Stimulated activated CD4-positive, alpha-beta T cell treated with anti-CD3 and anti-CD28 coated beads, Interleukin-15, amount 100 ng/mL, for 24 hours (primary cell): ENCODE results near the gene MAP2K3.

Experiments
- DNase-seq: peaks from one replicate; pipeline ENCODE4 v3.0.0-alpha.2; 2020

MAP2K3 gene

DNA sequence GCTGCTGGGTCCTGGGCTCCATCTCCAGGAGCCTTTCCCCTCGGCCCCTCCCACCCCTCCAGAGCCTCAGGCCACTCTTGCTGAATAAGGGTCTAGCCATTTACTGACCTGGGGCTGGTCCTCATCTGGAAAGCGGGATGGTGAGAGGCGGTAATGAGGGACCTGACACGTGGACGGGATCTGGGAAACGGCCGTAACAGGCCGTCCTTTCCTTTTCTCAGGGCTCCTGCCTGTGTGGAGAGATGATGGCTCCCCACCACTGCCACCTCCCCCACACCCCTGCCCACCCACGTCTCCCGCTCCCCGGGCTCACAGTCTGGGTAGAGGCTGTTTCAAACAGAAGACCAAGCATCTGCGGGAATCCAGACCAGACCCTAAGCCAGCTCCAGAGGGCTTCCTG, 71.1 kb downstream of the MAP2K3 start:
- no peak for DNase-seq

DNA sequence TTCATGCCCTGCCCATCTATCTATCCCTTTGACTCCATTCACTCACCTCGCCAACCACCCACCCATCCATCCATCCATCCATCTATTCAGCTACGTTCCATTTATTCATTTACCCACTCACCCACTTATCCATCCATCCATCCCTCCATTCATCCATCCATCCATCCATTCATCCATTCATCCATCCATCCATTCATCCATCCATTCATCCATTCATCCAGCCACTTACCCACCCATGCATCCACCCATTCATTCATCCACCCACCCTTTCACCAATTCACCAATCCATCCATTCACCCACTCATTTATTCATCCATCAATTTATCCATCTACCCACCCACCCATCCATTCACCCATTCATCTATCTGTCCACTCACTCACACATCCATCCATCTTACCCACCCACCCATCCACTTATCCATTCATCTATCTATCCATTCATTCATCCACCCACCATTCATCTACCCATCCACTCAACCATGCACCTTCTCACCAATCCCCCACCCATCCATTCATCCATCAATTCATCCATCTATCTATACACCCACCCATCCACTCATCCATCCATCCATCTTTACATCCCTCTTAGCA, 72.1 kb downstream of the MAP2K3 start:
- DNase-seq: no peak

DNA sequence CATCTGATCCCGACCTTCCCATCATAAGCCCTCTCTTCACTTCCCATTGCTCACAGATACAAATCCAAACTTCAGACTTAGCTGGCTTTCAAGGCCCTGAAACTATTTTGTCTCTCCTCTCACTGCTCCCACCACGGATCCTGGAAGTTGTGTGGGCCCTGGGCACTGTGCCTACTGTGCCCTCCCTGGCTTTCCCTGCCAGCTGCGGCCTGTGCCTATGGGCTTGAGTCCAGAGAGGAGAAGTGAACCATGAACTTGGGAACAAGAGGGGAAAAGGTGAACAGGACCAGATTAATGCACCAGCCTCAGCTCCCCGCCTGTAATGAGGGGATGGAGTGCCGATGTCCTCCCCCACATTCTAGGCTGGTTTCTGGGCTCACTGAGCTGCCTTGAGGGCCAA, 72.8 kb downstream of the MAP2K3 start:
- DNase-seq: no peak

DNA sequence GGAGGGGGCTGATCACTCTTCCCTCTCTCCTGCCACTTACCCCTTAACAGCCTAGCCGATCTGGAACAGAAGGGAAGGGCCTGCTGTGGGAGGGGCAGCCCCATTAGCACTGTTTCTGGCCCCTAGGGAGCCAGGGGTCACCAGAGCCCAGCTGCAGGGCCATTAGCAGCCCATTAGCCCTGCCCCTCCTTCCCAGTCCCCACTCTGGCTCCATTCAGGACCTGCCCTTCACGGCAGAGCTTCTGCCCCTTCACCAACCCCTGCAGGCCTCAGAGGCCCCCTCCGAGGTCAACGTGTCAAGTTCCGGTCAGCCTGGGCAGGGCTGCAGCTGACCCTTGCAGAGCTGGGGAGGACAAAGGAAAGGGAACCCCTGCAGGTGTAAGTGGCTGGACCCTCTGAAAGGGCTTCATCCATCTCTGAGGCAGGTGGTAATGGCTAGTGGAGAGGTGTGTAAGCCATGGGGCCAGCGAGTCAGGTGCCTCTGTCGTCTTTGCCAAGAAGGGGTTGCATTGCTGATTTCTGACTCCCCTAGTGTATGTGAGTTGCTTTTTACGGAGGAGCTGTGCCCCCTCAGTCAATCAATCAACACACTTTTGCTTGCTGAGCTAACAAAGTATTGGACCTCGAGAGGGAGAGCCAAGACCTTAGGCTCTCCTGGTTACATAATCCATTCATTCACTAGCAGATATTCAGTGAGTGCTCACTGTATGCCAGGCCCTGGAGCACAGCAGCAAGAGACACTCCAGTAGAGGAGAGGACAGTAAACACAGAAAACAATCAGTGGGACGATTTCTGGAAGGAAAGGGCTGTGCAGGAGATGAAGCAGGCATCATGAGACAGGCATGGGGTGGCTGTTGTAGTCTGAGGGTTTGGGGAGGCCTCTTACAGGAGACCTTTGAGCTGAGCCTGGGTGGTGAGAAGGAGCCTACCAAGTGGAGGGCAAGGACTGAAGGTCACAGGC, 73.5 kb downstream of the MAP2K3 start:
- no peak for DNase-seq

DNA sequence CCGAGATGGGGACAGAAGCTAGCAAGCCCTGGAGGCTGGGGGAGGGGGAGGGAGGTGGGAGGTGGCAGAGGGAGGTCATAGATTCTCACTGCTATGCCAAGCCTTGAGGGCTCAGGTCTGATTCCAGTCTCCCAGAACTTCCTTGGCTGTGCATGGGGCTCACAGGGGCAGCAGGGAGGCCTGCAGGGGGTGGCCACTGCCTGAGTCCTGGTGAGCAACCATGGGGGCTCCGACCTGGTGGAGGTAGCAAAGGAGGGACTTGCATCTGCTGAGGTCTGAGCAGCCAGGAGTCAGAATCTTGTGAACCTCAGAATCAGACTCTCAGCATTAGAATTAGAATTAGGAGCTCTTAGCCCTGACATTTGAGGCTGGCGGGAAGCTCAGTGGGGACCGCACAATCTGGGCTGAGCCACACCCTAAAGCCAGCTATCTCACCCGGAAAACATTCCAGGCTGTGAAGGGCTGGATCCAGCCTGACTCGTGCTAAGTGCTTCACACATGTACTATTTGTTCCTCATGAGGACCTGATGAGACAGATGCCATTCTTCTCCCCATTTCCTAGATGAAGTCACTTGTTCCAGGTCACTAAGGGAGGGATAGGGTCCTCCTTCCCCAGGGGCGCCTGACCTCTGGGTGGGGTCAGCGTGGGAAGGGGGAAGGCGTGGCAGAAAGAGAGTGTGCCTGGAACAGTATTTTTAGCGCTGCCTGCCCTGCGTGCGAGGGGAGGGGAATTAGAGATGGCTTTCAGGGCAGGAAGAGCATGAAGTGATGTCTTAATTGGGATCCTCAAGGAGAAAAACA, 74.4 kb downstream of the MAP2K3 start:
- DNase-seq: no peak

DNA sequence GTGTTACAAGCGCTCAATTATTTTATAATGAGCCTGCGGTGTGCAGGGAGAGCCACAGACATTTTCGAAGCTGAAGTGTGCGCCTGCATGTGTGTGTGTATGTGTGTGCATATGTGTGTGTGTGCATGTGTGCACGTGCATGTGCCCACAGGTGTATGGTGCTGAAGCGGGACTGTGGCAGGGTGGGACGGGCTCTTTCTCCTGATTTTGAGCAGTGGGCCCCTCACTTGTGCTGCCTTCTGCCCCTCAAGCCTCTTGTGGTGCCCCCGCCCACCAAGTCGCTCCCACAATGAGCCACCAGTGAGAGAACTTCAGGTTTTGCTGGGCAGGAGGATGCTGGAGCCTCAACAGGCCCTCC, 75.0 kb downstream of the MAP2K3 start:
- DNase-seq: no peak

DNA sequence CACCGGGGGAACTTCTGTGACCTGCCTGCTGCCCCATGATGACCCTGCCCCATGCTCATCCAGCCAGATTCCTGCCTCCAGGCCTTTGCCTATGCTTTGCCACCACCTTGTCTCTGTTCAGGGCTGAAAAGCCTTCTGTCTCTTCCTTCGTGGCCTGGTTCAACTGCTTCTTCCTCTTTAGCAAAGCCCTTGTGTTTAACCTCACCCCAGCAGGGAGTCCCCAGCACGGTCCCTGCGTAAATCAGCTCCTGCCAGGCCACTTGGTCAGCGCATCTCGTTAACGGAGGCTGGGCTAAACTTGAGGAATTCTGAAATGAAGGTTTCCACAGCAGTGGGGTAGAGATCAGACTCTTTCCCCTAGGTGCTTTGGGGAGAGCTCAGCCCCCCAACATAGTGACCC, 75.5 kb downstream of the MAP2K3 start:
- DNase-seq: no peak

DNA sequence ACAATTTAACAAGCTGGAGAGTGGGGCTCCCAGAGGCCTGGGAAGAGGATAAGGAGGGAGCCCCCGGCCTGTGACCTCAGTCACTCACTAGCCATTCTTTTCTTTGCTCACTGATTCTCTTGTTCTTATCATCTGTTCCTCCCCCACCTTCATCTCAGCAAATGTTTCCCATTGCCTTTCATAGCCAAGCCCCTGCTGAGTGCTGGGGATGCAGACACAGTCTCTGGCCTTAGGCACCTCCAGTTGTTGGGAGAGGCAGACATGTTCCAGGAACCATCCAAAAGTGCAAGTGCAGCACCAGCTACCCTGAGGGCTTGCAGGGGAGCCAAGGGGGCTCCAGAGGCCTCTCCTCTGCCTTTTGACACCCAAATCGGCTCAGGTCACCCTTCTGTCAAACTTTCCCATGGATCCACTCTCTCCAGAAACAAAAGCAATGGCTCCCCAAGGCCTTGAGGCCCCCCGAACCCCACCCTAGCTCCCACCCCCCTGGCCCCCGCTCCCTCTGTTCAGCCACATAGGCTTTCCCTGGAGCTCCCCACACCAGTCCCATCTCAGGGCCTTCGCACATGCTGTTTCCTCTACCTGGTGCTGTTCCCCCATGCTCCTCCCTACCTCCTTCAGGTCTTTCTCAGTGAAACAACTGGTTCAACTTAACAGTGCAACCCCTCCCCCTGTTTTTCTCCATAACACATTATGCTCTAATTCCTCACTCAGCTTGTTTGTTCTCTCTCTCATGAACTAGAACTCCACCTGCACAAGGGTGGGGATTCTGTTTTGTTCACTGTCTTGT, 76.7 kb downstream of the MAP2K3 start:
- no peak for DNase-seq

DNA sequence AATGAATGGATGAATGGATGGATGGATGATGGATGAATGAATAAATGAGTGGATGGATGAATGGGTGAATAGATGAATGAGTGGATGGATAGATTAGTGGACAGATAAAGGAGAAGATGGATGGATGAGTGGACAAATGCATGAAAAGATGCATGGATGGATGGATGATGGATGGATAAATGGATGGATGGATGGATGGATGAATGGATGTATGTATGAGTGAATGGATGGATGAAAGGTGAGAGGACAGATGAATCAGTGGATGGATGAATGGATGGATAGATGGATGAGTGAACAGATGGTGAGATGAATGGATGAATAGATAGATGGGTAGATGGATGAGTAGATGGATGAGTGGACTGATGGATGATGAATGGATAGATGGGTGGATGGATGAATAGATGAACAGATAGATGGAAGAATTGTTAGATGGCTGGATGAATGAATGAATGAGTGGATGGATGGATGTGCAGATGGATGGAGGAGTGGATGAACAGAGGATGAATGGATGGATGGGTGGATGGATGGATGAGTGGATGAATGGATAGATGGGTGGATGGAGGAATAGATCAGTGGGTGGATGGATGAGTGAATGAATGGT, 77.9 kb downstream of the MAP2K3 start:
- no peak for DNase-seq

DNA sequence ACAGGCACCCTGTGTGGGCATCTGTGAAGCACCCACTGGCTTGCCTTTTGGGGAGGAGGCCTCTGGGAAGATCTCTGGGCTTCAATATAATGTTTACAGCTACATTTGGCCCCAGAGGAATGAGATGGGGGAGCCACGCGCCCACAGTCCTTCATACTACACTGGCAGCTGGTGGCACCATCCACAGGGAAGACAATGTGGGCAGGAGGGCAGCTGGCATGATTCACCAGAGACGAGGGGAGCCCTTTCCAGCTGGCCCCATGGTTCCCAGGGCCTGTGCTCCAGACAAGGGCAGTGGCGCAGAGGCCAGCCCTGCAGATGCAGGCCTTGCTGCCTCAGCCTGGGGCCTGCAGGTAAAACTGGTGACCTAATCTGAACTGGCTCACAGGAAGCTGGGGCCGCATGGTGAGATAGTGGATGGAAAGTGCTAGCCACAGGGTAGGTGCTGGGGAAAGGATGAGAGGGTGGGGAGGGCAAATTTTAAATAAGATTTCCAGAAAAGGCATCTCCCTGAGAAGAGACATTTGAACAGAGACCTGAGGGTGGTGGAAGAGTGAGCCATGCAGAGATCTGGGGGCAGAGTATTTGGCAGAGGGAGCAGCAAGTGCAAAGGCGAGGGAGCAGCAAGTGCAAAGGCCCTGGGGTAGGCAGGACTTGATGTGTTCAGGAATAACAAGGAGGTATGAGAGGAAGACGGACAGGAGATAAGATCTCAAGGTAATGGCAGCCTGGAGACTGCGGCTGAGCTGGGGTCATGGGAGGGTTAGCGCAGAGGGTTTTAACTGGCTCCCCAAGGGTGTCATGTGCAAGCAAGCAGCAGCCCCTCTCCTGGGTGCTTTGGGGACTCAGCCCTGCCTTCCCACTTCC, 79.5 kb downstream of the MAP2K3 start:
- DNase-seq: no peak
